HG02870 (cell line): ENCODE results near the gene PRR23A.
"Not testable (repeated sequence)": the region's sequence is repeated elsewhere in the genome, so short reads cannot be mapped to it uniquely, and the experiment has no call there.

Experiments used
- ATAC-seq: cut with Tn5 transposase; IDR thresholded peaks from one replicate; pipeline ENCODE4 v1.9.1; 2021; ENCODE audit warnings: mild to moderate bottlenecking, moderate library complexity; ENCODE audit not compliant: unreplicated experiment

The PRR23A gene

DNA sequence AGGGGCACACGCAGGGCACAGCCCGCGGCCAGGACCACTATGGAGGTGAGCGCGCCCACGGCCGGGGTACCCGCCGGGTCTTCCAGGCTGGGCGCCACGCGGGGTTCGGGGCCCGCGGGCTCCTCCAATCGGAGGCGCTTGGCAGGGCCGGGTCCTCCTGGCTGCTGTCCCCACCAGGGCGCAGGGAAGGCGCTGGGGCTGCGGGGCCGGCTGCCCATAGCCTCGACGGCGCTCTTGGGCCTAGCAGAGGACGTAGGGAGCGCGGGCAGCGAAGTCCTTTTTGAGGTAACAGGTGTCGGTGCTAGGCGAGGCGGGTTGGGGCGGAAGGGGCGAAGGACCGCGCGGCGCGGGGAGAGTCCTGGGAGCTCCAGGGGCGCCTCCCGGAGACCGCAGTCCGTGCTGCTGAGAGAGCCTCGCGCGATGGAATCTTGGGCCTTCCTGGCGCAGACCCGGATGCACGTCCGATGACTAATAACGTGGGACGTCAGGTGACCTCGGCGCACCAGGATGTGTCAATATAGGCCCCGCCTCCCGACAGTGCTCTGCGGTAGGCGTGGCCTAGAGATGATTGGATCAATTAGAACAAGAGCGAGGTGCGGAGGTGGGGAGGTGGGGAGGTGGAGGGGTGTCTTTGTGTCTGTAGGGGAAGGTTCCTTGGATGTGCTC lies at the start of gene PRR23A:
PRR23A (minus strand) TSS at position 218 of the 666 bp plus-strand sequence; CDS start at position 218, 0 bp downstream.
- ATAC-seq, result no peak

DNA sequence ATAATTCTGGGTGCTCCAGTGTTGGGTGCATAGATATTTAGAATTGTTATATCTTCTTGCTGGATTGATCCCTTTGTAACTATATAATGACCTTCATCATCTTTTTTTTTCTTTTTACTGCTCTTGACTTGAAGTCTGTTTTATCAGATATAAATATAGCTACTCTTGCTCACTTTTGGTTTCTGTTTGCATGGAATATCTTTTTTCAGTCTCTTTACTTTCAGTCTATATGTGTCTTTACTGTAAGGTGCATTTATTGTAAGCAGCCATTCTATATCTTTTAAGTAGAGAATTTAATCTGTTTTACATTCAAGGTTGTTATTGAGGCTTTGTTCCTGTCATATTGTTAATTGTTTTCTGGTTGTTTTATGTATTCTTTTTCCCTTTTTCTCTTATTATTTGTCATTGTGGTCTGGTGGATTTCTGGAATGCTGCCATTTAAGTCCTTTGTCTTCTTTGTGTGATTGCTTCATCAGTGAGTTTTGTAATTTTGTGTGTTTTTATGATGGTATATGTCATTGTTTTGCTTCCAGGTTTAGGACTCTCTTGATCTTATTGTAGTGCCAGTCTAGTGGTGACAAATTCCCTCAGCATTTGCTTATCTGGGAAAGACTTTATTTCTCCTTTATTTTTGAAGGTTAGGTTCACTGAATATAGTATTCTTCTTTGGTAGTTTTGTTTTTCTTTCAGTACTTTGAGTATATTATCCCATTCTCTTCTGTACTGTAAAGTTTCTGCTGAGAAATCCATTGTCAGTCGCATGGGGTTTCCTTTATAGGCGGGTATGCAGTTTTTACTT lies 46.9 kb upstream of the PRR23A start:
- ATAC-seq, result no peak

DNA sequence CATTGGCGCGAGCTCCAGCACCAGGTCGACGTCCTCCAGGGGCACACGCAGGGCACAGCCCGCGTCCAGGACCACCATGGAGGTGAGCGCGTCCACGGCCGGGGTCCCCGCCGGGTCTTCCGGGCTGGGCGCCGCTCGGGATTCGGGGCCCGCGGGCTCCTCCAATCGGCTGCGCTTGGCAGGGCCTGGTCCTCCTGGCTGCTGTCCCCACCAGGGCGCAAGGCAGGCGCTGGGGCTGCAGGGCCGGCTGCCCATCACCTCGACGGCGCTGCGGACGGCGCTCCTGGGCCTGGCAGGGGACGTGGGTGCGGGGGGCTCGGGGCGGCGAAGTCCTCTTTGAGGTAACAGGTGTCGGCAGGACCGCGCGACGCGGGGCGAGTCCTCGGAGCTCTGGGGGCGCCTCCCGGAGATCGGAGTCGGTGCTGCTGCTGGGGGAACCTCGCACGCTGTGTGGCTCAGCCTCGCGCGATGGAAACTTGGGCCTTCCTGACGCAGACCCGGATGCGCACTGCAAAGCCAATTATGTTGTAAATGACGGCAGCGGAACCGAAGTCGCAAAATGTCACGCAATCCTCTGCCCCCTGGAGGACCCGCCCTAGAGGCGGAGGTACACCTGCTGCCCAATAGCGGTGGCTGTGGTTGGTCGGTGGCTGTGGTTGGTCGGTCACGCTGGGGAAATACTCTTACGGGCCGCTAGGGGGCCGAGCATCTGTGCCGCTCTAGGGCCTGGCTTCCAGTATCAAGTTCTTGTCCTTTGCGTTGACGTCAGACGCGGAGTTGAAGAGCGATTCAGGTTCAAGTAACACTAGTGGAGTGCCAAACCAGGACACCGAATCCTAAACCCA lies 38.5 kb upstream of the PRR23A start, which contains the start of gene PRR23C:
PRR23C (minus strand) TSS at position 527 of the 845 bp plus-strand sequence; CDS start at position 255, 272 bp downstream.
- ATAC-seq, result no peak

DNA sequence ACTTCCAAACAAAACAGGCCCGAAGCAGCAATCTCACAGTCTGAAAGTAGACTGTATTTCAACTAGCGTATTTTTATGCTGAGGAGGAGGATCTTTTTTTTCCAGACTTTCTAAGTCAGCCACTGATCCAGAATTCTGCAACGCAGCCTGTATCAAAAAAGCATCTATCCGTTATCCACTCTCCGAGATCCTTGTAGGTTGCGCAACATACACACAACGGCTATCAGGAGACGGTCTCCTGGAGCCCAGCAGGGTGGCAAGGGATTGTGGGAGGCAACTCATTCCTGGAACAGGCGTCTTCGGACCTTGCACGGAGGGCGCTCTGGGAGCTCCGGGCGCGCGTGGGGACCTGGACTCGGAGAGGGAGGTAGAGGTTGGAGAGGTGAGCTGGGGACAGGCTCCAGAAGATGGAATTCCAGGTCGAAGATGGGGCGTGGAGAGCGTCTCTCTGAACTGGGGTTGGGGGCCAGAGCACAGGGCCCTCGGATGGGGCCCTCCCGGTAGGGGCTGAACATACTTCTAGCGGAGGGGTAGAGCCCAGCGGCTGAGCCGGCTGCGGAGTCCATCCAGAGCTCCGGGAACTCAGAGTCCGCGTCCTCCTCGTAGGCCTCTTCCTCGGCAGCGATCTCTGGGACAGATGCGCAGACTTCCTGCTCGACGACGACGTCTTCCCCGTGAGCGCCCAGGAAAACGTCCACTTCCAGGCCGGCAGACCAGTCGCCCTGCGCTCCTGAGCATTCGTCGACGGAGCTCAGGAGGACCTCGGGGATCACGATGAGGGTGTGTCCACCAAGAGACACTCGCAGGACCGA lies 37.7 kb upstream of the PRR23A start:
- ATAC-seq, result no peak

GRCh38 chr3:139037478-139037877 lies 31.4 kb upstream of the PRR23A start:
- no peak for ATAC-seq

DNA sequence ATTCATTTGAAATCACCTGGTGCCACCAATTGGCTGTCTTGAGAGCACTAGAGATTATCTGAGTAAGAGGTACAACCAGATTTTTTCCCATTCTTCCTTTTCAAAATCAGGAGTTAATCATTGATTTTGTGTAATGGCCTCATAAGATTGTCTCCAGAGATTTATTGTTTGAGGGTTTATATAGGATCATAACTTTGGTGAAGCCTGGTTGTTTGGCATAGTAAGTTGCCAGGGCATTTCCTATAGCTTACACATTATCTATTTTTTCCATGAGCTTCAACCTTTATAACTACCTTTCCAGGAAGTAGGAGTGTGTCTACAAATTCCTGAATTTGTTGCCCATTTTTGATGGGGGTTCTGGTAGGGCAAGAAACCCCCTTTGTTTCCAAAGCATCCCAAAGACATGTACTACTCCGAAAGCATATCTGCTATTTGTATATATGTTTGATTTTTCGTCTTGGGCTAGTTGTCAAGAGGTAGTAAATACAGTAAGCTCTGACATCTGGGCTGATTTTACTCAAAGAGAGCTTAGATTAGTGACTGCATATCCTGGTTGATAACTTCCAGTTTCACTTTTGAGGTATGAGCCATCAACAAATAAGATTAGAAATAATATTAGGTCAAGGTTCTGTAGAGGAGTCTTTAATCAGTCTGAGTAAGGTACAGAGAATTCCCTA lies 26.4 kb upstream of the PRR23A start:
- no peak for ATAC-seq

GRCh38 chr3:139030576-139030975 lies 24.5 kb upstream of the PRR23A start:
- not testable (repeated sequence) for ATAC-seq

DNA sequence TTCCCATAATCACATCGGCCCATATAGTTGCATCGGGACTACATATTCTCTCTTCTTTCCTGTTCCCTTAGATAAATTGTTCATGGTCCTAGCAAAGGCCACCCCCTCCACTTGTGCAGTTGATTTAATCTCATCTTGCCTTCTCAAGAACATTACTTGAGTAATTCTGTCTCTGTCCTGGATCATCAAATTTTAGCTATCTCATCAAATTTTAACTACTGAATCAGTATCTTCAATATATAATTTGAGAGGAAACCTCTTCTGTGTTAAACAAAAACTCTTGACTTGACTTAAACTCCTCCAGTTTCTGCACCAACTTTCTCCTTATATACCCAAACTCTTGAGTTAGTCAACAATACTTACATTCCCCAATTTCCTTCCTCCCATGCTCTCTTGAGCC lies 18.9 kb upstream of the PRR23A start:
- ATAC-seq, result no peak

DNA sequence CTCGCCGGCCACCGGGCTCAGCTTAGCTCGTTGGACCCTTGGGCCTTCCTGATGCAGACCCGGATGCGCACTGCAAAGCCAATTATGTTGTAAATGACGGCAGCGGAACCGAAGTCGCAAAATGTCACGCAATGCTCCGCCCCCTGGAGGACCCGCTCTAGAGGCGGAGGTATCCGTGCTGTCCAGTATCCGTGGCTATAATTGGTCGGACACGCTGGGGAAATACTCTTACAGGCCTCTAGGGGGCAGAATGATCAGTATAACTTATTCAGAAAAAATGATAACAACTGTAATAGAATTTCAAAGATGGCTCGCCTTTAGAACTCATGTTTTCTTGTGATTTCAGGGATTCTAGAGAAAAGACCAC lies 14.8 kb upstream of the PRR23A start, which contains the start of gene PRR23B:
PRR23B (minus strand) TSS at position 59 of the 367 bp plus-strand sequence. CDS start 265 bp downstream, outside the sequence.
- no peak for ATAC-seq

- no peak for ATAC-seq
These were observed 14.2 kb upstream of the PRR23A start for GRCh38 chr3:139020036-139020867.

DNA sequence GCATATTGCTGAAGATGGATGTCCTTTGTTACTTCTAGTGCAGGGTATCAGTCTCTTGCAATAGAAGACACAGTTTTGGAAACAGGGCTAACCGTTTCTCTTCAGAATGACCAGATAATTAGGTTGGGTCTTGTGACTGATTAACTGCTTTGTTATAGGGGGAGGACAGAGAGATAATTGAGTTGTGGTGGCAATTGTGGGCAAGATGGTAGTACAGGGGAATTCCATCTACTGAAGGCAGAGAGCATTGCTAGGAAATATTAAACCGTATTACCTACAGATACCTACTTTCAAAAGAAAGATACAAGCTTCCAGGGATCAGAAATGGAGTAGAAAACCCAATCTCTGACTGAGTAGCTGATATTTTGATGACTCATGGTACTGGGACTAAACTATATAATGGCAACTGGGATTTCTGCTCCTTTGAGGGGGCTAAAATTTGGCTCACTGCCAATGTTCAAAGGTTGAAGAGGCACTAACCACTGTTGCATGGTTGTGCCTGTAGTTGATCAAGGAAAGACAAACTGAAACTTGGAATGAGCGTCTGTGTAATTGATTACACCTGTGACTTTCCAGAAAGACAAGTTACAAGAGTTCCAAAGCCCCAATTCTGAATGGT lies 10.5 kb upstream of the PRR23A start:
- ATAC-seq, result no peak

GRCh38 chr3:139005356-139005993 lies 593 bp downstream of the PRR23A start:
- ATAC-seq, result no peak

- no peak for ATAC-seq
These were observed 10.4 kb downstream of the PRR23A start for GRCh38 chr3:138995706-138996105.

DNA sequence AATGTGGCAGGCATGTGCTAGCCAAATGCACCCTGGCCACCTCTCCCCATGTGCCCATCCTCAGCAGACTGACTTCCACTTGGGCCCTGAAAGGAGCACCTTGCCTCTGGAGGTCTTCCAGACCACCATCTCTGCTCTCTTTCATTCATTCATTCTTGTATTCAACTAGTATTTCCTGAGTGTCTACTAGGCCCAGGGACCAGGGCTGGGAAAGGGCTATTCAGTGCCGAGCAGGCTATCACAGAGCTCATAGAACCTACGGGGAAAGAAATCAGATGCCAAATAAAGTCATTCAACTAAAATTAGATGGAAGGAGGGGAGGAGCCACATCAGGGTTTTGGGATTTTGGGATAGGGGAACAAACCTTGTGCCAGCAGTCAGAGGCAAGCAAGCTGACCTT lies 18.9 kb downstream of the PRR23A start:
- no peak for ATAC-seq

GRCh38 chr3:138985932-138986331 lies 20.1 kb downstream of the PRR23A start:
- no peak for ATAC-seq

DNA sequence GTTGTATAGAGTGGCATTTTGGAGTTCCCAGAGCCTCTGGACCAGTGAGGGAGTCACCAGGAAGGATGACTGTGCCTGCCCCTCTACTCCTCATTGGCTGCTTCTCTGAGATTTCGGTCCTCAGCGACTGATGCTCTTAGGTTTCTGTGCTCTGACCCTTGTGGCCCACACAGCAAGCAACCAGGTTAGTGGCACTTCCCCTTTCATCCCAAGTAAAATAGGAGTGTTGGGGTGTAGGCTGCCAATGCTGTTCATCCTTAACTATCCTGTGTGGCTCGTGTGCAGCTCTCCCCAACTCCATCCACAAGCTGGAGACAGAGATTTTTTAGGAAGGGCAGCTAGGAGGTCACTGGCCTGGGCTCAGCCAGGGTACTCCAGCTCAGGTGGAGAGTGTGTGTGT lies 21.3 kb downstream of the PRR23A start:
- no peak for ATAC-seq

GRCh38 chr3:138976047-138976446 lies 30.0 kb downstream of the PRR23A start:
- ATAC-seq, result no peak

DNA sequence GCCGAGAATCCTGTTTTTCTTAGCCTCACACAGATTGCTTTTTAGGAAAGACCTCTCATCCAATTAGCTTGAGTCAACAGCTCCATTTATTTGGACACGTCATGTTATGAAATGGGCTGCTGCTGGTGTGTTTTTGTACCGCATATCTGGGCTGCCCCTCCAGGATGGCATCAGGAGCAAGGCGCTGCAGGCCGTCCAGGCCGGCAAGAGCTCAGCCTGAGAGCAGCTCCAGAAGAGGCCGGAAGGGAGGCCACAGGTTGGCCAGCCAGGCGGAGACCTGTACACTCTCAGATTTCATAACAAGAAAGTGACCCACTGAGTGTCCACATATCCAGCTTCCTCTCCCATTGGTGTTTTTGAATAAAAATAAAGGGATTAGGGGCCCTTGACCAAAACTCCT lies 30.7 kb downstream of the PRR23A start:
- ATAC-seq, result no peak
